ENCODE data around the gene UQCR10.
"Not testable (repeated sequence)": the region's sequence is repeated elsewhere in the genome, so short reads cannot be mapped to it uniquely, and the experiment has no call there.

Gene UQCR10

GRCh38 chr22:29753808-29754657 is 13.1 kb upstream of the UQCR10 start:
- no peak for FAIRE-seq

GRCh38 chr22:29754658-29755395 is 12.3 kb upstream of the UQCR10 start:
- not testable (repeated sequence) for FAIRE-seq; DNase-seq (ENCODE audit: insufficient read length, low spot score)

More at GRCh38 chr22:29753808-29754657, 13.1 kb upstream of the UQCR10 start:
- no peak for DNase-seq (ENCODE audit: insufficient read length, low spot score)
- TF ChIP-seq CTCF (IDR thresholded peaks at IDR 0.05; ENCODE audit: insufficient read depth, missing control alignments): no peak

- no peak for TF ChIP-seq CTCF (IDR thresholded peaks at IDR 0.05; ENCODE audit: insufficient read depth, missing control alignments)
- FAIRE-seq (no peak), DNase-seq (ENCODE audit: insufficient read length, low spot score) (no peak)
These were observed 11.3 kb upstream of the UQCR10 start for GRCh38 chr22:29755889-29756288.

- DNase-seq (ENCODE audit: insufficient read length, low spot score): no peak
- TF ChIP-seq CTCF (IDR thresholded peaks at IDR 0.05; ENCODE audit: insufficient read depth, missing control alignments): no peak
- no peak for FAIRE-seq
These were observed 10.8 kb upstream of the UQCR10 start for GRCh38 chr22:29756341-29756740.

- DNase-seq (ENCODE audit: insufficient read length, low spot score): no peak
- TF ChIP-seq CTCF (IDR thresholded peaks at IDR 0.05; ENCODE audit: insufficient read depth, missing control alignments): no peak
These were observed 10.1 kb upstream of the UQCR10 start for GRCh38 chr22:29757096-29757495.

GRCh38 chr22:29758068-29758622 is 9.0 kb upstream of the UQCR10 start:
- no peak for TF ChIP-seq CTCF (IDR thresholded peaks at IDR 0.05; ENCODE audit: insufficient read depth, missing control alignments)
- DNase-seq (ENCODE audit: insufficient read length, low spot score) (no peak), FAIRE-seq (no peak)

More at GRCh38 chr22:29757096-29757495, 10.1 kb upstream of the UQCR10 start:
- no peak for FAIRE-seq

- FAIRE-seq (no peak), DNase-seq (ENCODE audit: insufficient read length, low spot score) (no peak)
- no peak for TF ChIP-seq CTCF (IDR thresholded peaks at IDR 0.05; ENCODE audit: insufficient read depth, missing control alignments)
These were observed 8.2 kb upstream of the UQCR10 start for GRCh38 chr22:29758959-29759358.

Data from D721Med (cell line).